ENCODE results near the gene HTR4.

GRCh38 chr5:148523139-148523538 lies 131.2 kb downstream of the HTR4 start:
- no peak for TF ChIP-seq REST (IDR thresholded peaks at IDR 0.05; ENCODE audit: low read depth)
- no peak for TF ChIP-seq POLR2AphosphoS5 (IDR thresholded peaks at IDR 0.05; ENCODE audit: low read depth, low read length)
- TF ChIP-seq RAD21 (IDR thresholded peaks at IDR 0.05; ENCODE audit: low read depth): peak; percentile 26; the same call in 1 of the 2 replicates
- TF ChIP-seq POLR2A (IDR thresholded peaks at IDR 0.05; ENCODE audit: borderline replicate concordance, extremely low read depth, insufficient read depth, insufficient read length): no peak
- no peak for TF ChIP-seq MAX (IDR thresholded peaks at IDR 0.05)
- no peak for TF ChIP-seq ATF3 (IDR thresholded peaks at IDR 0.05)
- peak in 1 of 3 experiments; percentile 25; a peak in 1 of 6 replicates for TF ChIP-seq CTCF (IDR thresholded peaks at IDR 0.05 in 2 of 3, conservative IDR thresholded peaks at IDR 0.05 in 1 of 3; ENCODE audit: borderline replicate concordance in 1 of 3, insufficient read depth in 1 of 3, low read depth in 2 of 3, low read length in 2 of 3)
- no peak for TF ChIP-seq TCF7L2 (IDR thresholded peaks at IDR 0.05; ENCODE audit: borderline replicate concordance, extremely low read depth, insufficient read depth, insufficient read length)
- no peak for TF ChIP-seq CEBPB (IDR thresholded peaks at IDR 0.05; ENCODE audit: low read depth)
